ENCODE measurements around the gene ARHGEF1. TPM values are rescaled to one million over a fixed set of nuclear protein-coding genes. Genes with fewer than 3 reads are reported as not detected.
"Not testable (repeated sequence)": the region's sequence is repeated elsewhere in the genome, so short reads cannot be mapped to it uniquely, and the experiment has no call there.

The ARHGEF1 gene
- total and polyA plus RNA-seq, 3 experiments from 2014 or later, result 295 to 350 (median 312) TPM

GRCh38 chr19:41871573-41872383, 11.2 kb upstream of the ARHGEF1 start:
- H3K36me3 ChIP-seq (ENCODE audit: insufficient read depth, low read length), result peaks cover 25% of the 10 kb centered on the region
- CTCF ChIA-PET, result interaction anchor here (1.3 to 16.3 kb wide), 13 partner anchors 12 to 86 kb away, joined by 3 to 227 read pairs (median 11); partner anchors contain the start of genes ARHGEF1, ERFL and RPS19
- no peaks in the 10 kb centered on the region for H3K9me3 ChIP-seq (ENCODE audit: low read length)
- peak overlapping the region; percentile 52 for H3K27ac ChIP-seq (ENCODE audit: low read depth, low read length)
- H3K27me3 ChIP-seq (ENCODE audit: insufficient read depth, low read length, poor library complexity, severe bottlenecking), result no peaks in the 10 kb centered on the region
- Mint-ChIP-seq H3K27me3 (no peaks in the 10 kb centered on the region), H3K36me3 (peaks cover 4 to 46% (median 8%) of the 10 kb centered on the region in 3 donors), H3K4me3 (peak overlapping the region; percentile 23 to 91 (median 77)), H3K27ac (peak overlapping the region; percentile 92 to 99 (median 98)), H3K4me1 (peaks cover 61 to 84% (median 73%) of the 10 kb centered on the region in 3 donors), H3K9me3 (no peaks in the 10 kb centered on the region)
- POLR2A ChIA-PET, result interaction anchor here (0.6 to 8.6 kb wide), 7 partner anchors 9 to 75 kb away, joined by 3 to 190 read pairs (median 6); partner anchors contain the start of genes ARHGEF1 and RPS19
- DNase-seq, result peak; percentile 44 to 83 (median 77)
- H3K4me3 ChIP-seq (ENCODE audit: low read length), result peak overlapping the region; percentile 3
- H3K4me1 ChIP-seq (ENCODE audit: insufficient read depth, low read length), result peaks cover 100% of the 10 kb centered on the region

- H3K27me3 Mint-ChIP-seq, result no peaks in the 10 kb centered on the region
- peak overlapping the region; percentile 3 for H3K4me3 ChIP-seq (ENCODE audit: low read length)
These were observed 10.6 kb upstream of the ARHGEF1 start for GRCh38 chr19:41872384-41872774.

DNA sequence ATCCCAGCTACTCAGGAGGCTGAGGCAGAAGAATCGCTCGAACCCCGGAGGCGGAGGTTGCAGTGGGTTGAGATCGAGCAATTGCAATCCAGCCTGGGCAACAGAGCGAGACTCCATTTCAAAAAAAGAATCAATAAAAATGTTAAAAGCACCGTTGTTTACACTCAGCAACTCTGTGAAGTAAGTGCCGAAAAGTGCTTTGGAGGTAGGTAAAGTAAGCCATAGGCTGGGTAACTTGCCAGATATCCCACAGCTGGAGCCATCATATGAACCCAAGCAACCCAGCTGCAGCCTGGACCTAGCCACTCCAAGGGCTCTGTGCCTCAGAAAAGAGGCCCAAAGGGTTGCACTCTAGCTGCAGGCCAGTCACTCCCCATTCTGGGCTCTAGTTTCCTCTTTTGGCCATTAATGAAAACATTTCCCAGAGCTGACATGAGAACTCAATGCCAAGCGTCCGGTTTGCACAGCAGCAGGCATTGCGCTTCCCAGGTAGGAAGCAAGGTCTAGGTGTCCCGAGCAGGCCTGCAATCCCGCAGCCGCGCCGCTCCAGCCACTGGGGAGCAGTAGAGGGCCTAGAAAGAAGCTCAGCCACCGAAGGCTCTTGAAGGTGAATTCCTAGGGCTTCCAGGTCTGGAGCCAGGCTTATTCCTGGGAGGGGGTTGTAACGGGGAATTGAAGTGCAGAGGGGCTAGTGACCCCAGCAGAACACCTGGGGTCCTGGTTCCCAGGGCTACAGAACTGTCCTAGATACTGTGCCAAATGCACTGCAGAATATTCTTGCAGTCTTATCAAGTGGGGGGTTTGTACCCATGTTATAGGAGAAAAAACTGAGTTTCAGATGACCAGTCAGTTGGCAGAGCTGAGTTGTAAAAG, 10.0 kb upstream of the ARHGEF1 start:
- Histone ChIP-seq H3K36me3 (ENCODE audit: insufficient read depth, low read length) (peaks cover 25% of the 10 kb centered on the region), H3K9me3 (ENCODE audit: low read length) (no peaks in the 10 kb centered on the region), H3K4me1 (ENCODE audit: insufficient read depth, low read length) (peaks cover 100% of the 10 kb centered on the region), H3K27ac (ENCODE audit: low read depth, low read length) (no peak overlapping the region), H3K4me3 (ENCODE audit: low read length) (no peak overlapping the region), H3K27me3 (ENCODE audit: insufficient read depth, low read length, poor library complexity, severe bottlenecking) (no peaks in the 10 kb centered on the region)
- Mint-ChIP-seq H3K36me3 (peaks cover 4 to 37% (median 6%) of the 10 kb centered on the region in 3 donors), H3K27me3 (no peaks in the 10 kb centered on the region), H3K9me3 (no peaks in the 10 kb centered on the region), H3K4me3 (peak overlapping the region; percentile 35 to 81 (median 64)), H3K4me1 (peaks cover 68 to 91% (median 79%) of the 10 kb centered on the region in 3 donors), H3K27ac (peak overlapping the region; percentile 80 to 99 (median 98))
- CTCF ChIA-PET, result interaction anchor here (1.2 to 16.3 kb wide), 16 partner anchors 9 to 85 kb away, joined by 4 to 227 read pairs (median 16); partner anchors contain the start of genes ARHGEF1, ERFL, RABAC1 and RPS19
- POLR2A ChIA-PET, result interaction anchor here (0.7 to 8.6 kb wide), 16 partner anchors 9 to 86 kb away, joined by 3 to 190 read pairs (median 5); partner anchors contain the start of genes ARHGEF1, RABAC1 and RPS19
- peak; percentile 49 to 79 (median 57) for DNase-seq

More at GRCh38 chr19:41872384-41872774, 10.6 kb upstream of the ARHGEF1 start:
- Histone ChIP-seq H3K9me3 (ENCODE audit: low read length) (no peaks in the 10 kb centered on the region), H3K36me3 (ENCODE audit: insufficient read depth, low read length) (peaks cover 25% of the 10 kb centered on the region), H3K27me3 (ENCODE audit: insufficient read depth, low read length, poor library complexity, severe bottlenecking) (no peaks in the 10 kb centered on the region), H3K27ac (ENCODE audit: low read depth, low read length) (peak overlapping the region; percentile 52), H3K4me1 (ENCODE audit: insufficient read depth, low read length) (peaks cover 100% of the 10 kb centered on the region)
- no peak for DNase-seq
- H3K9me3 Mint-ChIP-seq, result no peaks in the 10 kb centered on the region
- peaks cover 4 to 44% (median 8%) of the 10 kb centered on the region in 3 donors for H3K36me3 Mint-ChIP-seq
- ChIA-PET POLR2A (interaction anchor here (0.8 to 8.6 kb wide), 8 partner anchors 10 to 78 kb away, joined by 3 to 190 read pairs (median 13); partner anchors contain the start of genes ARHGEF1 and RPS19), CTCF (interaction anchor here (1.3 to 16.3 kb wide), 15 partner anchors 9 to 85 kb away, joined by 3 to 227 read pairs (median 19); partner anchors contain the start of genes ARHGEF1, ERFL, RABAC1 and RPS19)
- H3K4me3 Mint-ChIP-seq, result peak overlapping the region in 1 of 7 donors; percentile 11
- H3K4me1 Mint-ChIP-seq, result peaks cover 66 to 90% (median 79%) of the 10 kb centered on the region in 3 donors
- peak overlapping the region; percentile 56 to 99 (median 98) for H3K27ac Mint-ChIP-seq

GRCh38 chr19:41875973-41876372, 7.0 kb upstream of the ARHGEF1 start:
- CTCF ChIA-PET, result interaction anchor here (1.0 to 16.3 kb wide), 11 partner anchors 11 to 82 kb away, joined by 3 to 227 read pairs (median 27); partner anchors contain the start of genes ARHGEF1, ERFL, RABAC1 and RPS19
- DNase-seq; H3K36me3 ChIP-seq (ENCODE audit: insufficient read depth, low read length); H3K9me3 ChIP-seq (ENCODE audit: low read length); H3K9me3 Mint-ChIP-seq; H3K27me3 ChIP-seq (ENCODE audit: insufficient read depth, low read length, poor library complexity, severe bottlenecking); H3K27me3 Mint-ChIP-seq: not testable (repeated sequence)
- peaks cover 98% of the 10 kb centered on the region for H3K4me1 ChIP-seq (ENCODE audit: insufficient read depth, low read length)
- POLR2A ChIA-PET, result interaction anchor here (0.7 to 8.6 kb wide), 8 partner anchors 11 to 1906 kb away, joined by 3 to 190 read pairs (median 8); partner anchors contain the start of genes ARHGEF1 and RPS19
- H3K36me3 Mint-ChIP-seq, result peaks cover 4 to 10% (median 4%) of the 10 kb centered on the region in 3 donors
- peak overlapping the region; percentile 40 for H3K4me3 ChIP-seq (ENCODE audit: low read length)
- peak overlapping the region; percentile 69 to 89 (median 77) for H3K4me3 Mint-ChIP-seq
- peak overlapping the region; percentile 97 to 100 (median 99) for H3K27ac Mint-ChIP-seq
- H3K4me1 Mint-ChIP-seq, result peaks cover 65 to 93% (median 70%) of the 10 kb centered on the region in 3 donors
- H3K27ac ChIP-seq (ENCODE audit: low read depth, low read length), result peak overlapping the region; percentile 82

- POLR2A ChIA-PET, result interaction anchor here (2.2 to 8.6 kb wide), 2 partner anchors 11 to 69 kb away, joined by 19 to 190 read pairs; partner anchors contain the start of gene ARHGEF1
- Histone ChIP-seq H3K9me3 (ENCODE audit: low read length) (no peaks in the 10 kb centered on the region), H3K4me3 (ENCODE audit: low read length) (peak within 1 kb of the TSS; percentile 49), H3K27ac (ENCODE audit: low read depth, low read length) (peak within 1 kb of the TSS; percentile 82), H3K36me3 (ENCODE audit: insufficient read depth, low read length) (no peaks in the 10 kb centered on the region), H3K4me1 (ENCODE audit: insufficient read depth, low read length) (peaks cover 95% of the 10 kb centered on the region), H3K27me3 (ENCODE audit: insufficient read depth, low read length, poor library complexity, severe bottlenecking) (no peaks in the 10 kb centered on the region)
- peak in 1 of 5 donors; percentile 49 for DNase-seq
- Mint-ChIP-seq H3K36me3 (no peaks in the 10 kb centered on the region), H3K27ac (peak within 1 kb of the TSS; percentile 93 to 100 (median 98)), H3K4me3 (peak within 1 kb of the TSS; percentile 23 to 89 (median 71)), H3K4me1 (peaks cover 60 to 89% (median 66%) of the 10 kb centered on the region in 3 donors), H3K27me3 (no peaks in the 10 kb centered on the region), H3K9me3 (no peaks in the 10 kb centered on the region)
- CTCF ChIA-PET, result interaction anchor here (1.9 to 16.3 kb wide), 3 partner anchors 10 to 75 kb away, joined by 6 to 227 read pairs (median 53); partner anchors contain the start of gene ARHGEF1
These were observed 5.8 kb upstream of the ARHGEF1 start, which contains the start of gene CD79A for GRCh38 chr19:41876847-41877832. Gene CD79A (plus strand): TSS chr19:41877279. CDS start chr19:41877305, 26 bp downstream.

Data from CD8-positive, alpha-beta memory T cell (primary cell).